ENCODE data around the gene MINAR1.

The MINAR1 gene

DNA sequence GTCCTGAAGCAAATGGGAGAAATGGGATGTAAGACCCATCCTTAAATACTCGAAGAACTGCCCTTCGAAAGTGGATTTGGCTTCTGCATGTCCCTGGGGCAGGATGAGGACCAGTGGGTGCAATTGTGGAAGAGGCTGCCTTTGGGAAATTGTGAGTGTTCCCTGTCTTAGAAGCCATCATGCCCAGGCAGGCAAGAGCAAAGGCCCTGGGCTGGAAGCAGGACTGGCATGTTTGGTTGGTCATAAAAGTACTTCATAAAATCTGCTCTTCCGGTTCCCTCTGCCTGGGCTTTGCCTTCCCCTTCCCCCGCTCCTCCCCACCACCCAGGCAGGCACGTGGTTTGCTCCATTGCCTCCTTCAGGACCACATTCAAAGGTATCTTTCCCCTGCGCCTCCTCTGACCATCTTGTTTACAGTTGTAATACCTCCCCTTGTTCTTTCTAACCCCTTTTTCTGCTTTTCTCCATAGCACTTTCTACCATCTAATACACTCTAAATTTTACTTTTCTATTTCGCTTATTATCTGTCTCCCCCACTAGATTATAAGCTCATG lies 8.3 kb downstream of the MINAR1 start:
- Histone ChIP-seq H3K18ac (ENCODE audit: low read length) (no peak overlapping the region), H3K4me3 (ENCODE audit: low read length in 2 of 2) (no peak overlapping the region), H3K27ac (replicated peaks; ENCODE audit: low read length) (no peak overlapping the region), H4K91ac (ENCODE audit: low read depth, low read length, poor library complexity) (no peak overlapping the region), H3K27me3 (ENCODE audit: control insufficient read depth in 3 of 3, insufficient read depth in 3 of 3, low read depth in 1 of 3, low read length in 3 of 3) (peaks cover 0 to 14% (median 0%) of the 10 kb centered on the region in 3 experiments), H3K79me1 (ENCODE audit: low read depth, low read length) (no peaks in the 10 kb centered on the region), H3K23ac (ENCODE audit: low read depth, low read length, poor library complexity) (no peak overlapping the region), H3K14ac (ENCODE audit: low read length) (no peak overlapping the region), H3K9me3 (replicated peaks in 1 of 2; ENCODE audit: control insufficient read depth in 2 of 2, insufficient read depth in 1 of 2, low read depth in 1 of 2, low read length in 2 of 2) (no peaks in the 10 kb centered on the region), H2AK5ac (ENCODE audit: low read depth, low read length) (no peak overlapping the region), H2BK120ac (ENCODE audit: low read depth, low read length) (no peak overlapping the region), H3K36me3 (replicated peaks in 1 of 2; ENCODE audit: control insufficient read depth in 2 of 2, insufficient read depth in 2 of 2, low read length in 2 of 2) (no peaks in the 10 kb centered on the region), H2BK15ac (ENCODE audit: low read length) (no peak overlapping the region), H2BK5ac (ENCODE audit: low read length) (no peak overlapping the region), H3K4me1 (ENCODE audit: control insufficient read depth in 2 of 2, insufficient read depth in 1 of 2, low read depth in 1 of 2, low read length in 2 of 2) (no peaks in the 10 kb centered on the region), H3K4me2 (ENCODE audit: insufficient read depth, low read length, poor library complexity, severe bottlenecking) (no peak overlapping the region), H3K9ac (ENCODE audit: low read depth, low read length, poor library complexity) (no peak overlapping the region), H2BK12ac (ENCODE audit: low read length) (no peak overlapping the region), H3K4ac (ENCODE audit: low read length) (no peak overlapping the region), H2AFZ (ENCODE audit: low read length) (peak overlapping the region; percentile 1), H4K8ac (ENCODE audit: low read depth, low read length) (no peak overlapping the region)
- 100% methylated on average over 1 of the region's 7 CpGs for WGBS, 2 donors (ENCODE audit: extremely low coverage in 2 of 2, insufficient read length in 2 of 2, insufficient replicate concordance in 1 of 2)
- no peak for DNase-seq (ENCODE audit: low spot score)

DNA sequence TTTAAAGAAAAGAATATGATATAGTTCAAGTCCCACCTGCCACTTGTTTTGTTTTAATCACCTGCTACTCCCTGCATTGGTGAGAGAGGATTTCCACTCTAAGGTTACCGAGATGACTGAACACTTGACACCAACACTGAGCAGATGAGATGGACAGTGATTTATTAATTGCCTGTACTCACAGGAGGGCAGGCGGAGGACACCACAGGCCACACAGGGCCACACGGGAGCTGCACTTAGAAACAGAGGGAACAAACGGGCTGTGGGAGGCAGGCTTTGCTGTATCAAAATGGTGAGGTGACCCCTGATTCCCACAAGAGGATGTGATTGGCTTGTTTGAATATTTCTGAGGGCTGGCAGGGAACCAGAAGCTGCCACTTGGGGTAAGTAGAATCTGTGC lies 10.8 kb downstream of the MINAR1 start:
- Histone ChIP-seq H3K27me3 (ENCODE audit: control insufficient read depth in 3 of 3, insufficient read depth in 3 of 3, low read depth in 1 of 3, low read length in 3 of 3) (no peaks in the 10 kb centered on the region), H3K79me1 (ENCODE audit: low read depth, low read length) (no peaks in the 10 kb centered on the region), H3K27ac (replicated peaks; ENCODE audit: low read length) (no peak overlapping the region), H4K91ac (ENCODE audit: low read depth, low read length, poor library complexity) (no peak overlapping the region), H4K8ac (ENCODE audit: low read depth, low read length) (no peak overlapping the region), H3K4ac (ENCODE audit: low read length) (no peak overlapping the region), H3K23ac (ENCODE audit: low read depth, low read length, poor library complexity) (no peak overlapping the region), H2BK12ac (ENCODE audit: low read length) (no peak overlapping the region), H2BK120ac (ENCODE audit: low read depth, low read length) (no peak overlapping the region), H3K14ac (ENCODE audit: low read length) (no peak overlapping the region), H3K4me3 (ENCODE audit: low read length in 2 of 2) (no peak overlapping the region), H2AK5ac (ENCODE audit: low read depth, low read length) (no peak overlapping the region), H3K9me3 (replicated peaks in 1 of 2; ENCODE audit: control insufficient read depth in 2 of 2, insufficient read depth in 1 of 2, low read depth in 1 of 2, low read length in 2 of 2) (no peaks in the 10 kb centered on the region), H3K9ac (ENCODE audit: low read depth, low read length, poor library complexity) (no peak overlapping the region), H3K4me2 (ENCODE audit: insufficient read depth, low read length, poor library complexity, severe bottlenecking) (no peak overlapping the region), H2AFZ (ENCODE audit: low read length) (no peak overlapping the region), H3K36me3 (replicated peaks in 1 of 2; ENCODE audit: control insufficient read depth in 2 of 2, insufficient read depth in 2 of 2, low read length in 2 of 2) (no peaks in the 10 kb centered on the region), H2BK5ac (ENCODE audit: low read length) (no peak overlapping the region), H2BK15ac (ENCODE audit: low read length) (no peak overlapping the region), H3K18ac (ENCODE audit: low read length) (no peak overlapping the region), H3K4me1 (ENCODE audit: control insufficient read depth in 2 of 2, insufficient read depth in 1 of 2, low read depth in 1 of 2, low read length in 2 of 2) (no peaks in the 10 kb centered on the region)
- no peak for DNase-seq (ENCODE audit: low spot score)
- WGBS, 2 donors (ENCODE audit: extremely low coverage in 2 of 2, insufficient read length in 2 of 2, insufficient replicate concordance in 1 of 2) = no CpG with 5 or more reads among the region's 4 CpGs

DNA sequence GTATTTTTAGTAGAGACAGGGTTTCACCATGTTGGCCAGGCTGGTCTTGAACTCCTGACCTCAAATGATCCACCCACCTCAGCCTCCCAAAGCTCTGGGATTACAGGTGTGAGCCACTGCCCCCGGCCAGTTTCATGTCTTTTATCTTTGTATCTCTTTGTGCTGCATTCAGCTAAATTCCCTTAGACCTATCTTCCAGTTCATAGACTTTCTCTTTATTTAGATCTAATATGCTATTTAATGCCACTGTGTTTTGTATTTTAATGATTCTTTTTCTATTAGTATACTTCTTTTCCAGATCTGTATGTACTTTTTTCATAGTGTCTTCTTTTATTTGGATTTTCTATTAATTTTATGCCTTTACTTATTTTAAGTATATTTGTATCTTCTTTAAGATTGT lies 14.9 kb downstream of the MINAR1 start:
- no peaks in the 10 kb centered on the region for H3K4me1 ChIP-seq (ENCODE audit: control insufficient read depth in 2 of 2, insufficient read depth in 1 of 2, low read depth in 1 of 2, low read length in 2 of 2)
- H3K23ac ChIP-seq (ENCODE audit: low read depth, low read length, poor library complexity) = no peak overlapping the region
- no peak overlapping the region for H2AFZ ChIP-seq (ENCODE audit: low read length)
- no peak overlapping the region for H3K14ac ChIP-seq (ENCODE audit: low read length)
- WGBS, 2 donors (ENCODE audit: extremely low coverage in 2 of 2, insufficient read length in 2 of 2, insufficient replicate concordance in 1 of 2) = no CpG with 5 or more reads among the region's 1 CpG
- no peak overlapping the region for H3K4ac ChIP-seq (ENCODE audit: low read length)
- no peak overlapping the region for H3K27ac ChIP-seq (replicated peaks; ENCODE audit: low read length)
- no peak overlapping the region for H3K18ac ChIP-seq (ENCODE audit: low read length)
- no peak overlapping the region for H3K4me2 ChIP-seq (ENCODE audit: insufficient read depth, low read length, poor library complexity, severe bottlenecking)
- no peak overlapping the region for H4K8ac ChIP-seq (ENCODE audit: low read depth, low read length)
- no peak overlapping the region for H2BK5ac ChIP-seq (ENCODE audit: low read length)
- H3K79me1 ChIP-seq (ENCODE audit: low read depth, low read length) = no peaks in the 10 kb centered on the region
- H4K91ac ChIP-seq (ENCODE audit: low read depth, low read length, poor library complexity) = no peak overlapping the region
- H3K36me3 ChIP-seq (replicated peaks in 1 of 2; ENCODE audit: control insufficient read depth in 2 of 2, insufficient read depth in 2 of 2, low read length in 2 of 2) = no peaks in the 10 kb centered on the region
- no peak overlapping the region for H2BK15ac ChIP-seq (ENCODE audit: low read length)
- no peaks in the 10 kb centered on the region for H3K9me3 ChIP-seq (replicated peaks in 1 of 2; ENCODE audit: control insufficient read depth in 2 of 2, insufficient read depth in 1 of 2, low read depth in 1 of 2, low read length in 2 of 2)
- no peak overlapping the region for H3K9ac ChIP-seq (ENCODE audit: low read depth, low read length, poor library complexity)
- no peak overlapping the region for H2AK5ac ChIP-seq (ENCODE audit: low read depth, low read length)
- peaks cover 0 to 9% (median 0%) of the 10 kb centered on the region in 3 experiments for H3K27me3 ChIP-seq (ENCODE audit: control insufficient read depth in 3 of 3, insufficient read depth in 3 of 3, low read depth in 1 of 3, low read length in 3 of 3)
- no peak overlapping the region for H2BK120ac ChIP-seq (ENCODE audit: low read depth, low read length)
- no peak overlapping the region for H2BK12ac ChIP-seq (ENCODE audit: low read length)
- H3K4me3 ChIP-seq (ENCODE audit: low read length in 2 of 2) = no peak overlapping the region
- DNase-seq (ENCODE audit: low spot score) = no peak

DNA sequence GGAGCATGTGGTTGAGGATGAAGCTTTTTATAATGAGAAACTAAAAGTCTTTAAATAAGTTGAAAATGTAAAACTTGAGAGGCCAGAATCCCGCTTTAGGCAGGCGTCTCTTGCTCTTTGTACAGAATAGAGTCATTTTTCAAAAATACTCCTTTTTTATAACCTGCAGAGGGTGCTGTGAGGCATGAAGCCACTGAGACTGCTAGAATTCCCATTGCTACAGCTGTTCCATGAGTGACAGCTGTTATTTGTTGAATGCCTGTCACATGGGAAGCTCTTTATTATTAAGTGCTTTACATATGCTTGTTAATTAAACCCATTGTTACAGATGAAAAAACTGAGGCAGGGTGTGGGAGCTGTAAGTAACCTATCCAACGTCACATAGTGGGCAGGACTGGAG lies 18.5 kb downstream of the MINAR1 start:
- H3K4me2 ChIP-seq (ENCODE audit: insufficient read depth, low read length, poor library complexity, severe bottlenecking) = no peak overlapping the region
- no CpG with 5 or more reads among the region's 3 CpGs for WGBS, 2 donors (ENCODE audit: extremely low coverage in 2 of 2, insufficient read length in 2 of 2, insufficient replicate concordance in 1 of 2)

More for the DNA sequence above, 18.5 kb downstream of the MINAR1 start:
- Histone ChIP-seq H2BK12ac (ENCODE audit: low read length) (no peak overlapping the region), H4K91ac (ENCODE audit: low read depth, low read length, poor library complexity) (no peak overlapping the region), H2BK5ac (ENCODE audit: low read length) (no peak overlapping the region), H3K18ac (ENCODE audit: low read length) (no peak overlapping the region), H3K36me3 (replicated peaks in 1 of 2; ENCODE audit: control insufficient read depth in 2 of 2, insufficient read depth in 2 of 2, low read length in 2 of 2) (no peaks in the 10 kb centered on the region), H3K27me3 (ENCODE audit: control insufficient read depth in 3 of 3, insufficient read depth in 3 of 3, low read depth in 1 of 3, low read length in 3 of 3) (peaks cover 0 to 9% (median 0%) of the 10 kb centered on the region in 3 experiments), H2AK5ac (ENCODE audit: low read depth, low read length) (no peak overlapping the region), H2BK15ac (ENCODE audit: low read length) (no peak overlapping the region), H3K79me1 (ENCODE audit: low read depth, low read length) (no peaks in the 10 kb centered on the region), H2AFZ (ENCODE audit: low read length) (no peak overlapping the region), H4K8ac (ENCODE audit: low read depth, low read length) (no peak overlapping the region), H3K9ac (ENCODE audit: low read depth, low read length, poor library complexity) (no peak overlapping the region), H3K27ac (replicated peaks; ENCODE audit: low read length) (no peak overlapping the region), H3K4me1 (ENCODE audit: control insufficient read depth in 2 of 2, insufficient read depth in 1 of 2, low read depth in 1 of 2, low read length in 2 of 2) (no peaks in the 10 kb centered on the region), H3K4me3 (ENCODE audit: low read length in 2 of 2) (no peak overlapping the region), H3K14ac (ENCODE audit: low read length) (no peak overlapping the region), H3K23ac (ENCODE audit: low read depth, low read length, poor library complexity) (no peak overlapping the region), H3K4ac (ENCODE audit: low read length) (no peak overlapping the region), H3K9me3 (replicated peaks in 1 of 2; ENCODE audit: control insufficient read depth in 2 of 2, insufficient read depth in 1 of 2, low read depth in 1 of 2, low read length in 2 of 2) (no peaks in the 10 kb centered on the region), H2BK120ac (ENCODE audit: low read depth, low read length) (no peak overlapping the region)
- DNase-seq (ENCODE audit: low spot score) = no peak

All from neuronal stem cell (in vitro differentiated cells).